GM20000 (cell line): Measurements from ENCODE around the gene SHISAL1.
A peak's percentile ranks its signal among the peaks of the same experiment; 100 is the strongest.

Experiments
- DNase-seq: peaks from one replicate; pipeline ENCODE4 v3.0.0; 2012; ENCODE audit warnings: low spot score
- CTCF ChIP-seq: IDR thresholded peaks from 2 replicates; pipeline ENCODE4 v1.5.1; 2012; ENCODE audit warnings: mild to moderate bottlenecking, control low read depth; ENCODE audit errors: extremely low read depth, missing control alignments

Gene SHISAL1

GRCh38 chr22:44225812-44226211, 86.9 kb downstream of the SHISAL1 start:
- DNase-seq = no peak
- TF ChIP-seq CTCF = no peak

- no peak for TF ChIP-seq CTCF
- no peak for DNase-seq
Observed at GRCh38 chr22:44225091-44225689, 87.6 kb downstream of the SHISAL1 start.

DNA sequence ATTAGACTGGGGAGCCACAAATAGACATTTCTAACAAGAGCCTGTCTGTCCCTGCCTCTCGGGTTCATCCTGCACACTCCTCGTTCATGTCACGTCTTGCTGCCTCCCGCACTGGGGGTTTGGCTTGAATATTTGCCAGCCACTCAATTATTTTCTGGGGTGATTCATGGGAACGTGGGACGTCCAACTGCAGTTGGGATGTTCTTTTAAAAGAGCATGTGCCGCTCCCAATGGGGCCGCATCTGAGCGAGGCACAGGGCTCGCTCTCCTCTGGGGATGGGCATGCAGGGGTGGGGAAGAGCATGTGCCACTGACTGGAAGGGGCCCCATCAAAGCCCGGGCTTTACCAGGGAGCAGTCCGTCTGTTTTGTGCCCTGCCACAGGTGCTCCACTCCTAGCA, 88.6 kb downstream of the SHISAL1 start:
- no peak for DNase-seq
- no peak for TF ChIP-seq CTCF

DNA sequence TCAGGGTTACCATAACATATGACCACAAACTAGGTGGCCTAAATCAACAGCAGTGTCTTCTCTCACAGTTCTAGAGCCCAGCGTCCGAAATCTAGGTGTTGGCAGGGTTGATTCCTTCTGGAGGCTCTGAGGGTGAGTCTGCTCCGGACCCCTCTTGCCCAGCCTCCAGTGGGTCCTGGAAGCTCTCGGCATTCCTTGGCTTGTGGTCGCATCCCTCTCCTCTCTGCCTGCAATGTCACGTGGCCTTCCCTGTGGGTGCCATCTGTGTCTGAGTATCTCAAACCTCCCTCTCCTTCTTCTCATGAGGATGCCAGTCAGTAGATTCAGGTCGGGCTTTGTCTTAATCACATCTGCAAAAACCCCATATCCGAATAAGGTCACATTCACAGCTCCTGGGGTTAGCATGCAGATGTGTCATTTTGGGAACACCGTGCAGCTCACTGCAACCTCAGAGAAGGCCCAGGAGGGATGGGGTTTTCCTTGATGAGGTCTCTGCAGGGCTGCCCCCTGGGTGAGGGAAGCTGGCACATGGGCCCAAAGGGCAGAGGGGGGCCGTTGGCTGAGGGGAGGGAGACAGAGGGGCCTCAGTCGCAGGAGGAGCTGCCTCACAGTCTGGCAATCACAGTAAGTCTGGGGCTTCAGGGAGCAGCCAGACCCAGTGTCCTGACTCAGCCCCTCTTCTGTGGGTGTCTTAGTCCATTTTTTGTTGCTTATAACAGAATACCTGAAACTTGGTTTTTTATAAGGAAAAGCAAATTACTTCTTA, 90.9 kb downstream of the SHISAL1 start:
- DNase-seq = no peak
- TF ChIP-seq CTCF = no peak

GRCh38 chr22:44220727-44221680, 91.7 kb downstream of the SHISAL1 start:
- DNase-seq = no peak
- TF ChIP-seq CTCF = no peak

DNA sequence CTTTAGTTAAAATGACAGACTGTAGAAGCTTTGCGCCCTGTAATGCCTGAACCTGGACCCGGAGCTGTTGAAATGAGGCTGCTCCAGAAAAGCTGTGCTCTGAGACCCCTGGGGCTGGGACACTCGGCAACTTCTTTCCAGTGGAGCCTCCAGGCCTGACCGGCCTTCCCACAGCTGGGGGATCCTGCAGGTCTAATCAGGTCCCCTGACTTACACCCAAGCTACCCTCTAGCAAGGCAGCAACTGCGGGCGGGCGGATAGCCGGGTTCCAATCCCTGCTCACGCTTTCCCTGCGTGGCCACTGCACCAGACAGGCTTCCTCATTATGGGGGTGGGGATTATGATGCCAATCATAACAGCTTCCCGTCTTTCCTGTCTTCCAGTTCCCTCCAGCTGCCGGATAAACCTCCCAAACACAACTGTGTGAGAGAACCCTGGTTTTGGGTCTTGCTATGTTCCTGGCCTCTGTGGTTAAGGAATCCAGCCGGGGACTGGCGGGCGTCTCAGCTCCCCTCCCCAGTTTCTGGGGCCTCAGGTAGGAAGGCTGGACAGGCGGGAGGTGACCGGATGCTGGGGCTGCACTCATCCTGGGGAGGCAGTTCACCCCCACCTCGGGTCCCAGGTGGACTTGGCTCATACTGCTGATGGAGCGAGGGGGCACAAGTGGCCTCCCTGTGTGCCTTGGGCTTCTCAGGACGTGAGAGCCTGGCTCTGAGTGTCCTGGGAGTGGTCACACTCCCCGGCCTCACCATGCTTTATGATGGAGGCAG, 93.5 kb downstream of the SHISAL1 start:
- TF ChIP-seq CTCF = no peak
- DNase-seq = peak; percentile 2
